HEK293 (cell line): Measurements from ENCODE around the gene LGI1.

ENCODE experiments used
- AEBP2 ChIP-seq: fragments of 450-650 bp; formaldehyde crosslinking; IDR thresholded peaks from 2 replicates; pipeline ENCODE4 v1.5.1; 2016; ENCODE audit warnings: missing biosample characterization, missing genetic modification characterization, borderline replicate concordance
- BCL6B ChIP-seq: fragments of 450-650 bp; formaldehyde crosslinking; IDR thresholded peaks from 2 replicates; pipeline ENCODE4 v1.5.1; 2017; ENCODE audit warnings: missing biosample characterization, missing genetic modification characterization
- GLIS1 ChIP-seq: fragments of 450-650 bp; formaldehyde crosslinking; IDR thresholded peaks from 2 replicates; pipeline ENCODE4 v1.5.1; 2016; ENCODE audit warnings: missing biosample characterization, missing genetic modification characterization
- IKZF3 ChIP-seq: fragments of 450-650 bp; IDR thresholded peaks from 2 replicates; pipeline ENCODE4 v1.5.0; 2018; ENCODE audit warnings: missing biosample characterization, mild to moderate bottlenecking, missing genetic modification characterization, moderate library complexity
- SCRT2 ChIP-seq: fragments of 450-650 bp; formaldehyde crosslinking; IDR thresholded peaks from 2 replicates; pipeline ENCODE4 v1.5.1; 2016; ENCODE audit warnings: missing biosample characterization, missing genetic modification characterization
- SP2 ChIP-seq: fragments of 450-650 bp; formaldehyde crosslinking; IDR thresholded peaks from 2 replicates; pipeline ENCODE4 v1.5.1; 2016; ENCODE audit warnings: missing biosample characterization, missing genetic modification characterization
- ZBTB6 ChIP-seq: fragments of 450-650 bp; formaldehyde crosslinking; IDR thresholded peaks from 2 replicates; pipeline ENCODE4 v1.5.1; 2017; ENCODE audit warnings: missing biosample characterization, missing genetic modification characterization
- ZFP37 ChIP-seq: fragments of 450-650 bp; formaldehyde crosslinking; IDR thresholded peaks from 2 replicates; pipeline ENCODE4 v1.5.1; 2016; ENCODE audit warnings: missing biosample characterization, missing genetic modification characterization
- ZNF10 ChIP-seq: fragments of 450-650 bp; formaldehyde crosslinking; IDR thresholded peaks from 2 replicates; pipeline ENCODE4 v1.5.1; 2017; ENCODE audit warnings: missing biosample characterization, missing genetic modification characterization
- ZNF146 ChIP-seq: fragments of 450-650 bp; formaldehyde crosslinking; IDR thresholded peaks from 2 replicates; pipeline ENCODE4 v1.5.1; 2016; ENCODE audit warnings: missing biosample characterization, missing genetic modification characterization
- ZNF223 ChIP-seq: fragments of 450-650 bp; formaldehyde crosslinking; IDR thresholded peaks from 2 replicates; pipeline ENCODE4 v1.5.1; 2016; ENCODE audit warnings: missing biosample characterization, missing genetic modification characterization
- ZNF248 ChIP-seq: fragments of 450-650 bp; formaldehyde crosslinking; IDR thresholded peaks from 2 replicates; pipeline ENCODE4 v1.5.1; 2017; ENCODE audit warnings: missing biosample characterization, missing genetic modification characterization
- ZNF280D ChIP-seq: fragments of 450-650 bp; formaldehyde crosslinking; IDR thresholded peaks from 2 replicates; pipeline ENCODE4 v1.5.1; 2016; ENCODE audit warnings: missing biosample characterization, missing genetic modification characterization
- ZNF335 ChIP-seq: fragments of 450-650 bp; formaldehyde crosslinking; conservative IDR thresholded peaks from 2 replicates; pipeline ENCODE4 v1.5.1; 2016; ENCODE audit warnings: missing biosample characterization, missing genetic modification characterization
- ZNF518A ChIP-seq: fragments of 450-650 bp; formaldehyde crosslinking; conservative IDR thresholded peaks from 2 replicates; pipeline ENCODE4 v1.5.1; 2016; ENCODE audit warnings: low read depth, missing biosample characterization, missing genetic modification characterization
- ZNF610 ChIP-seq: fragments of 450-650 bp; formaldehyde crosslinking; IDR thresholded peaks from 2 replicates; pipeline ENCODE4 v1.5.1; 2016; ENCODE audit warnings: missing biosample characterization, missing genetic modification characterization, borderline replicate concordance
- ZNF664 ChIP-seq: fragments of 450-650 bp; formaldehyde crosslinking; IDR thresholded peaks from 2 replicates; pipeline ENCODE4 v1.5.1; 2016; ENCODE audit warnings: missing biosample characterization, missing genetic modification characterization
- ZNF785 ChIP-seq: fragments of 450-650 bp; formaldehyde crosslinking; IDR thresholded peaks from 2 replicates; pipeline ENCODE4 v1.5.1; 2016; ENCODE audit warnings: missing biosample characterization, missing genetic modification characterization
- ZSCAN18 ChIP-seq: fragments of 450-650 bp; formaldehyde crosslinking; IDR thresholded peaks from 2 replicates; pipeline ENCODE4 v1.5.1; 2016; ENCODE audit warnings: missing biosample characterization, missing genetic modification characterization
- ZSCAN23 ChIP-seq: fragments of 450-650 bp; formaldehyde crosslinking; IDR thresholded peaks from 2 replicates; pipeline ENCODE4 v1.5.1; 2016; ENCODE audit warnings: missing biosample characterization, missing genetic modification characterization
- ZSCAN30 ChIP-seq: fragments of 450-650 bp; IDR thresholded peaks from 2 replicates; pipeline ENCODE4 v1.5.1; 2018; ENCODE audit warnings: missing biosample characterization, mild to moderate bottlenecking, missing genetic modification characterization, moderate library complexity
- TF ChIP-seq, protein P1 (sequence below): fragments of 450-650 bp; IDR thresholded peaks from 2 replicates; pipeline ENCODE4 v1.5.1; 2018; ENCODE audit warnings: missing biosample characterization, missing genetic modification characterization
- TF ChIP-seq, protein P2 (sequence below): fragments of 450-650 bp; formaldehyde crosslinking; IDR thresholded peaks from 2 replicates; pipeline ENCODE4 v1.5.1; 2016; ENCODE audit warnings: missing biosample characterization, missing genetic modification characterization

LGI1 gene

DNA sequence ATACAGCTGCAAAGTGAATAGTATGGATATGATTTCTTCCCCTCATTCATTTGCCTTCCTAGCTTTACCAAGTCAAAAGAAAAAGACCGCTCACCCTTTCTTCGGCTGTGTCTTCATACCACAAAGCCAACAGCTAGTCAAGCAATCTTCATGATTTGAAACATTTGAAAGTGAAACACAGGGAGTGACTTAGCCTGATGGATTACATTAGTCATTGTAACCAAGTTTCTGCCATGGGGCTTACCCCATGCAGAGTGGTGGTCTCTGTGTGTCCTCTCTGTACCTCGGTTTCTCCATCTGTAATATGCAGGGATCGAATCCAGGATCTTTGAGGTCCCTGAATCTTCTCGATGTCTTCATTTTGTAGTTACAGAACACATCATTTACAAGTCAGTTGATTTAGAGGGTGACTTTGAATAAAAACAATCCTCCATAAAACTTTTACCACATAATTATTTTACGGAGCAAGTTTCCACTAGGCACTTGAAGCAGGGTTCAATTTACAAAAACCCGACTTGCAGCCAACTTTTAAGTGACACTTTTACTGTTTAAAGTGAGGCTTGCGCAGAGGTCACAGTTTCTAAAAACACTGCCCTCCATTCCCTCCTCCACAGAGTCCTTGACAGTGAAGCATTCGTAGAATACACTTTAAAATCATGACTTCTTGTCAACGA lies 2.2 kb upstream of the LGI1 start (continued):
- TF ChIP-seq ZNF280D (tag by site-specific recombination) (no peak), ZNF223 (tag by site-specific recombination) (no peak), IKZF3 (0 out of 2 replicates have a peak, but pooled peaks have one; percentile 30), ZNF518A (tag by site-specific recombination) (no peak), ZNF10 (tag by site-specific recombination) (no peak), ZNF335 (tag by site-specific recombination) (peak; percentile 46), SCRT2 (tag by site-specific recombination) (no peak), ZSCAN30 (peak; percentile 27; the same call in 1 of the 2 replicates), BCL6B (tag by site-specific recombination) (no peak), SP2 (tag by site-specific recombination) (no peak), ZNF785 (no peak), ZSCAN23 (tag by site-specific recombination) (no peak), ZSCAN18 (tag by site-specific recombination) (no peak), ZNF610 (no peak), ZNF248 (tag by site-specific recombination) (no peak), ZBTB6 (tag by site-specific recombination) (no peak), ZFP37 (tag by site-specific recombination) (no peak), ZNF664 (tag by site-specific recombination) (no peak), GLIS1 (peak; percentile 68), AEBP2 (tag by site-specific recombination) (no peak), ZNF146 (no peak)
- TF ChIP-seq, protein P1, sequence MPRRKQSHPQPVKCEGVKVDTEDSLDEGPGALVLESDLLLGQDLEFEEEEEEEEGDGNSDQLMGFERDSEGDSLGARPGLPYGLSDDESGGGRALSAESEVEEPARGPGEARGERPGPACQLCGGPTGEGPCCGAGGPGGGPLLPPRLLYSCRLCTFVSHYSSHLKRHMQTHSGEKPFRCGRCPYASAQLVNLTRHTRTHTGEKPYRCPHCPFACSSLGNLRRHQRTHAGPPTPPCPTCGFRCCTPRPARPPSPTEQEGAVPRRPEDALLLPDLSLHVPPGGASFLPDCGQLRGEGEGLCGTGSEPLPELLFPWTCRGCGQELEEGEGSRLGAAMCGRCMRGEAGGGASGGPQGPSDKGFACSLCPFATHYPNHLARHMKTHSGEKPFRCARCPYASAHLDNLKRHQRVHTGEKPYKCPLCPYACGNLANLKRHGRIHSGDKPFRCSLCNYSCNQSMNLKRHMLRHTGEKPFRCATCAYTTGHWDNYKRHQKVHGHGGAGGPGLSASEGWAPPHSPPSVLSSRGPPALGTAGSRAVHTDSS (tag by site-specific recombination): 0 out of 2 replicates have a peak, but pooled peaks have one; percentile 7
- TF ChIP-seq, protein P2, sequence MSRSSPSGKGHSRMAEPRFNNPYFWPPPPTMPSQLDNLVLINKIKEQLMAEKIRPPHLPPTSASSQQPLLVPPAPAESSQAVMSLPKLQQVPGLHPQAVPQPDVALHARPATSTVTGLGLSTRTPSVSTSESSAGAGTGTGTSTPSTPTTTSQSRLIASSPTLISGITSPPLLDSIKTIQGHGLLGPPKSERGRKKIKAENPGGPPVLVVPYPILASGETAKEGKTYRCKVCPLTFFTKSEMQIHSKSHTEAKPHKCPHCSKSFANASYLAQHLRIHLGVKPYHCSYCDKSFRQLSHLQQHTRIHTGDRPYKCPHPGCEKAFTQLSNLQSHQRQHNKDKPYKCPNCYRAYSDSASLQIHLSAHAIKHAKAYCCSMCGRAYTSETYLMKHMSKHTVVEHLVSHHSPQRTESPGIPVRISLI: no peak
